Hematopoietic multipotent progenitor cell treated with erythropoietin and hydrocortisone succinate and interleukin-3 and kit ligand, for 6 days (in vitro differentiated cells): ENCODE data around the gene SLC24A3.

Experiments
- DNase-seq: peaks from one replicate; pipeline ENCODE4 v3.0.0-alpha.2; 2015

SLC24A3 gene

DNA sequence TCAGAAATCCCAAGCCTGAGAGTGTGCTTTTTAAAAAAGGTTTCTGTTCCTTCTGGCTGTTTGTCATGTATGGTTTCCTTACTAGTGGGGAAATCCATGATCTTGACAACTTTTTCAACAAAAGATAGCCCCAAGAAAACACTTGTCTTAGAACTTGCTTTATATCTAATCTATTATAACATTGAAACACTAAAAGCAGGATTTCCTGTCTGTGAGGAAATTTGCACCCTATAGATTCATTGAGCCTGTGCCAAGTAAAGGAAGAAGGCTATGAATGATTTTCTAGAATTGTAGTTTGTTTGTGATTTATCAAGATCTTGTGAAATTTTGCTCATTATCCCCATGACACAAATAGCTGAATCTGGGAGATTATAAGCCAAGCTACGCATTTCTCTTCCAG is 307.0 kb downstream of the SLC24A3 start:
- no peak for DNase-seq

DNA sequence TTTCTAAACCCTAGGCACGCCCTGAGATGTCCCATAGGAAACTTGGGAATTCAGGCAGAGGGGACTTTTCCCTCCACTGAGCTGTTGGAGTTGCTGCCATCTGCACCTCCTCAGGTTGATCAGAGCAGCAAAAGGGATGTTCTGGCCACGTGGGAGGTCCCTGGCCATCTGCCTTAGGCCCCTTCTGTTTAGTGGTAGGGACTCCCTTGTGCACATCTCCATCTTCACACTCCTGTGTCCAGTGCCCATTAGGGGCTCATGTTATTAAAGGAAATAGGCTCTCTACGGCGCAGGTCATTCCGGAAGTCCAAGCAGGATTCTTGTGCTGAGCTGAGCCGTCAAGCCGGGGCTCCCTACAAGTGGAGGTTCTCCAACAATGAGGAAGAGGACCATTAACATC is 307.8 kb downstream of the SLC24A3 start:
- DNase-seq = no peak

DNA sequence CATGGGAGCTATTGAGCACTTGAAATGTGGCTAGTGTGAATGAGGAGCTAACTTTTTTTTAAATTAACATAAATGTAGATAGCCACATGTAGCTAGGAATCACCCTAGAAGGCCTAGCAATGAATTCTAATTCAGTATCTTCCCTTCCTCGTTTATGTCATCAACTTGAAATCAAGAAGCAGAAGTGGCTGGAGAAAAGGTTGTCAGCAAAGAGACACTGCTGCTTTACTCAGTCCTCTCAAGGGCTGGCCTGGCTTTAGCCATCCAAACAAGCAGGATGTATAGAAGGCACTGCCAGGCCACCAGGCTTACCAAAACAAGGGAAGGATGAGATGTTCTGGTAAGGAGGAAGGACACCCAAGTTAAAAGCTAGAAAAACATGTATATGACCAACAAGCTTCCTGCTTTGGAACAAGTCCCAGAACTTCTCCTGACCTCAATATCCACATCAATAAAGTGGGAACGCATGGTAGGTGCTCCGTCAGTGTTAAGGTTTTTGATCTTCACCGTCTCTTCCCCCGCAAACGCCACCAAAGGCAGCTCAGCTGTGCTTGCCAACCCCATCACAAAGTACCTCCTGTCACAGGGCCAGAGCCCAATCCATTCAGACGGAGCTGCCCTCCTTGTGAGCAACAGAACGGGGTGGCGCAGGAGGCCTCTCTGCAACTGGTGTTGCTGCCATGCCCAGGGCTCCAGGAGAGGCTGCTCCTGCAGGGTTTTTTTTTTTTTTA is 309.8 kb downstream of the SLC24A3 start:
- DNase-seq = no peak

DNA sequence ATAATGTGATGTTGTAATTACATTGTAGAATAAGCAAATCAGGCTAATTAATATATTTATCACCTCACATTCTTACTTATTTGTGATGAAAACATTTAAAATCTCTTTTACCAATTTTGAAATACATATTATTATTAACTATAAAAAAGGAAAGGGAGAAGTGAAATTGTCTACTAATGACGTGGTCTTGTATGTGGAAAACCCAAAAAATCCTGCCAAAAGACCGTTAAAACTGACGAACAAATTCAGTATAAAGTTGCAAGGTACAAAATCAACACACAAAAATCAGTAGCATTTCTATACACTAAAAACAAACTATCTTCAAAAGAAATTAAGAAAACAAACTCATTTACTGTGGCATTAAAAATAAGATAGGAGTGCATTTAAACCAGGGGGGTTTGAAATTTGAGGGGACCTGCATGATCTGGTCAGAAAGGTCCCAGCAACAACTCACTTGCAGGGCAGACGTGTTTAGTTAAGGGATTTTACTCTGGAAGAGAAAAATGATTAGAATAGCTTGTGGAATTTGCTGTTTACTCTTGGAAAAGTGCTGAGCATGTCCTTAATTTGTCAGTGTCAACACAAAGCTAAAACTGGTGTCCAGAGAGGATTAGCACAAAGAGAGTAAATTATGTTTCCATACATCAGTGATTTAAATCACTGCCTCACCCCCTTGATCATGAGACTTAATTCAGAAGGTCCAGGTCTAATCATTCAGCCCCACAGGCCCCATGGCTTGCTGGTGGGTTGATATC is 310.6 kb downstream of the SLC24A3 start:
- no peak for DNase-seq

DNA sequence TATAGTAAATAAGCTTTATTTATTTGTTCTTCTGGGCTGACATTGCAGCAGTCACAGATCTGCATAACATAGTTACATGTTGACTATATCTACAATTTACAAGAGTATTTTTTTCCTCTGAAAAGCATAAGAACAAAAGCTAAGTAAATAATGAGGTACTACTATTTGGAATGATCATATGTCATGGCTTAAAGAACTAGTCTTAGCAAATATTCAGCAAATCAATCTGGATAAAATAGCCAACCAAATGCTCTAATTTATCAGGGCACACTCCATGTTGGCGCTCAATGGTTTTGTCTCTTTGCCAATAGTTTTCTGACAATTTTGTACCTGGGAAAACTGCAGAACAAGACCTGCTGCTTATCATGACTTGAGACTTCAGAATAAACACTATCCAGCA is 312.2 kb downstream of the SLC24A3 start:
- DNase-seq = no peak

DNA sequence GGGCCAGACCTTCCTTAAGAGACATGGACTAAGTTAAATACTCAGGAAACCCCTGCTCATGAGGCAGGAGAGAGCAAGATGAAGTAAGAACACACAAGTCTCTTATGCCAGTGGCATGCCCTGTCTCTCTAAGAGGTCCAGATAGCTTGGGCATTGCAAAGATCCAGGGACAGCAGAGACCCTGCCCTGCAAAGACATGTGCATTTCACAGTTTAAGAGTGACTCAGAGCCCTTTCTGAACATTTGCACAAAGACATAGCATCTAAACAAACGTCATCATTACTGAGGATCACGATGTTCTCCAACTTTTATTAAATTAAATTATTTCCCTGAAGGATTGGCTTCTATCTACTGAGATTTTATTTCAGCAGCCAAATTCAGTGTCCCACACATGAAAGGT is 315.1 kb downstream of the SLC24A3 start:
- no peak for DNase-seq

DNA sequence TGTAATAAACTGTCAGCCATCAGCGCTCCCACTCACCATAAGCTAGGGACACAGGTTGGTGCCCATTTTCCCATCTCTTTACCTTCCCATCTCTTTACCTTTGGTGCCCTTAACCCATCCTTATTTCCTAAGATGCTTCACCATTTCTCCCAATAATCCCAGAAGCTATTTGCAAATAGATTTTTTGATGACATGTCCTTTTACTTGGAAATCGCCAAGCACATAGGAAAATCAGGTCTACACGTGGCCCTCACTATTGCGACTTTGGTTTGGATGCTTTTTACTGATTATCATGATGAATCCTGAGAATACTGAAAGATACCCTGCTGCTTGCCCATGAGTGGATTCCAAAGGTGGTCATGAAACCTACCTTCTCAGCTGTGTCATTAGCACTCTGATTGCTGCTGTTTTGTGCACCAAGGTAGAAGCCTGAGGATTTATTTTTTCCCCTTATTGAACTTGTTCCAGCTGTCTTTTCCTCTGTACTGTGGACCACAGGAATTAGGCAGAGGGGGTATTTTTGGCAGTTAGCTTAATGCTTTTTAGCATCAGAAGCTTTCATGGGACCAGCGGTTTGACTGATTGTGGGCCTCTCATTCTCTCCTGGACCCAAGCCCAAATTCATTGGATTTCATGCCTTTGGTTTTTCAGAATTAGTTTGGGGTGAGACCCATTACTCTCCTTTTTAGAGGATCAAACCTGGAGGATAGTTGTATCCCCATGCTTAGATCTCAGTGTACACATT is 316.0 kb downstream of the SLC24A3 start:
- no peak for DNase-seq

DNA sequence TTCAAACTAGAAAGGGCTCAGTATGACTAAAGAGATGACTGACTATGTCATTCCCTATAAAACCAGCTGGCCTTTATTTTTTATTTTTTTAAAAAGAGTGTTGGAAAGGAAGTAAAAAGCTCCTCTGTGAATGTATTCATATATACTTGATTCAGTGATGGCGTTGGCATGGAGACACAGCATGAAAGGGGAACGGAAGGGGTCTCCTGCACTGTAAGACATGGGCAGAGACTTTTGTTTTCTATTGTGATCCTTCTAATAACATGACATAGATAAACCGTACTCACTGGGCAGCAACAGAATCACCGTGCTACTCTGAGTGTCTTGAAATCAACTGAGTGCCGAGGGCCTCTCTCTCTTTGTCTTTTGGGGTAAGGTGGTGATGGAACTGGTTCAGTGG is 317.6 kb downstream of the SLC24A3 start:
- DNase-seq = no peak

DNA sequence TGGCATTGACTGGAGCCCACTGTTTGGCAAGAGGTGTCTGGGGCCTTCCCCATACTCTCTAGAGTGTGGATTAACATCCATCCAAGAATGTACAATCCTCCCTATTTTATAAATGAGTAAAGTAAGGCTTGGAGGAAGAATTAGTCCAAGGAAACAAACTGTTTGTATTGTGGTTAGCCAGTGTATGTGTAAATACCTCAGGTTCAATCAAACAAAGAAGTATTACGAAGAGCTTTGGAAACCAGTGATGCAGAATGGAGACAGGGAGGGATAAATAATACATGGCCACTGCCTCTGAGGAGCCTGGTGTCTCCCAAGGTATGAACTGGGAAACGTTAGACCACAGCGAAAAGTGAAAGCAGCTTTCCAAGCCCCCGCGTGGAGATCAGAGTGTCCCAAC is 319.0 kb downstream of the SLC24A3 start:
- no peak for DNase-seq

DNA sequence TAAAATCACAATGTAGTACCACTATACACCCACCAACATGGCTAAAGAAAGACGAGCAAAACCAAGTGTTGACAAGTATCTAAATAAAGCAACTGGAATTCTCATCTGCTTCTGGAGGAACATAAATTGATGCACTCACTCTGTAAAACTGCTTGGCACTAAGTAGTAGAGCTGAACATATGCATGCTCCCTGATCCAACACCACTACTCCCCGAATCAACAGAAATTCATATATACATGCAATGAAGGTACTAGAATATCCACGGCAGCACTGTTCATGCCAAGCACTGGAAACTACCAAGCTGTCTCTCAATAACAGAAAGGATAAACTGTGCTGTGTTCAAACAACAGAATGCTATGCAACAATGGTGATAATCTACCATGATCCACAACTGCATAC is 326.1 kb downstream of the SLC24A3 start:
- no peak for DNase-seq

DNA sequence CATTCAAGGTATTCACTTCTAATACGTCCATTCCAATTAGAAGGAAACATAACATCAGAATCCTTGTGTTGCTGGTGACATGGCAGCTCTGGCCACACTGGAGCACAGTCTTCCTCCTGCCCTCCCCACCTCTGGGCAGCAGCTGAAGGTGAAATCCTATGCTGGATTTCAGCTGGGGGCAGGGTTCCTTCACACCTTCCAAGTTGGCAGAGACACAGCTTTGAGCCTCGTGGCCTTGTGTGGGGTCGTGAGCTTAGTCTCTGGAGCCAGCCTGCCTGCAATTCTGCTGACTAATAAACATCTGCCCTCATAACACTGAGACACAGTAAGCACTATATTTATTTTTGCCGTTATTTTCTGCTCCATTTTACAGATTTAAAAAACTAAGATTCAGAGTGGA is 326.7 kb downstream of the SLC24A3 start:
- no peak for DNase-seq

DNA sequence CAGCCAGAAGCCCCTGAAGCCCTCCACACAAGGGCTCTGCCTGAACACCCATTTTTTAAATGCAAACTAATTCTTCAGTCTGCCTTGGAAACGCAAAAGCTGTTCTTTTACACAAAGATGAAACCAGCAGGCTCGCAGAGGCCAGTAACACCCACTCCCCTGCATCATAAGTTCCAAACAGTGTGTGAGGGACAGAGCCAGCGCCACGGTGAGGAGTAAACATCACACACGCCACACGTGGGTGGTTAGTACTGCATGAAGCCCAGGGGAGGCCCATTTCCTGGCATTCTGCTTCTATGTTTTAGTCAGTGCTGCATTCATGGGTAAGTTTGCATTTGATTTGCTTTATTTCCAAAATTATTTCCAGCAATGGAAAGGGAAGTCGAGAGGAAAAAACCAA is 327.9 kb downstream of the SLC24A3 start:
- DNase-seq = no peak

DNA sequence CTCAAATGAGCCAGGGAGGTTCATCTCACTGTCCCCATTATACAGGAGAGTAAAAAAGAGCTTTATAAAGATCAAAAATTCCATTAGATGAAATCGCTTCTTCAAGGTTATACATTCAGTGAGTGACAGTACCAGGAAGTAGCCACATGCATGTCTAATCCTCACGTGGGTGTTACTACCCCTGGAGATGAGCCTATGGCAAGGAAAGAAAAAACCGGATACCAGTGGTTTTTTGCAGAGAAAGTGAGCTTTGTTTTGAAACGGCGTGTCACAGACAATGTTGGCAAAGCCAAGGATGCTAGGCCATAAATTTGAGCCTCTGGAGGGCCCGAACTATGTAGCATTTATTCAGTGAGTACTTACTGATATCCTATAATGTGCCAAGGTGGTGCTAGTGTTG is 330.7 kb downstream of the SLC24A3 start:
- no peak for DNase-seq

DNA sequence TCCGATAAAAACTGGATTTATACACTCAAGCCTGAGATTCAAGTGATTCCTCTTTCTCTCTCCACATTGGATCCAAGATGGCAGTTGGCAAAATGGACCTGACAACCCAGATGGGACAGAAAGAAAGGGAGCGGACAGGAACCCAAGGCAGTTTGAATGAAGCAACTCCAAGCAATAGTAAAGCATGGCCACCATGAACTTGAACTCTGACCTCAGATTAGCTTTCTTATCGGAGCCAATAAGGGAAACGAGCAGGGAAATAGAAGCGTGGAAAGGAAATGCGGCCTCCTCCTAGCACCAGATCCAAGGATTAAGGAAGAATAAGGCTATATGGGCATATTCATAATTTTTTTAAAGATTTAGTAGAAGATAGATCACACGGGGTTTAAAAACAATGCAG is 332.2 kb downstream of the SLC24A3 start:
- no peak for DNase-seq

DNA sequence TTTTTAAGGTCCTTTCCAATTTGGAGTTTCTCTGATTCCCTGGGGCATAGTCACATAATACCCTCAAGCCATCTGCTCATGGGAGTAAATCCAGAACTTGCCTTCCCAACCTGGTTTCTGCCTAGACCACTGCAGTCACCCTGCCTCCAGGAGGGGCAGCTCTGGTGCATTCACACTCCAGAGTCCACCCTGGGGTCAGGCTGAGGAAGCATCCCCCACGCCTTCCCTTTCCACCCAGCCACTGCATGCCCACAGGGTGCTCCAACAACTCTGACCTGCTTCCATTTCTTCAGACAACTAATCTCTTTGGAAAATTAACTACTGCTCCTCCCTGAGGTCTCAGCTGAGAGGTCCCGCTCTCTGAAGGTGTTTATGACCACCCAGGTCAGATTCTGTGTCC is 334.2 kb downstream of the SLC24A3 start:
- no peak for DNase-seq

DNA sequence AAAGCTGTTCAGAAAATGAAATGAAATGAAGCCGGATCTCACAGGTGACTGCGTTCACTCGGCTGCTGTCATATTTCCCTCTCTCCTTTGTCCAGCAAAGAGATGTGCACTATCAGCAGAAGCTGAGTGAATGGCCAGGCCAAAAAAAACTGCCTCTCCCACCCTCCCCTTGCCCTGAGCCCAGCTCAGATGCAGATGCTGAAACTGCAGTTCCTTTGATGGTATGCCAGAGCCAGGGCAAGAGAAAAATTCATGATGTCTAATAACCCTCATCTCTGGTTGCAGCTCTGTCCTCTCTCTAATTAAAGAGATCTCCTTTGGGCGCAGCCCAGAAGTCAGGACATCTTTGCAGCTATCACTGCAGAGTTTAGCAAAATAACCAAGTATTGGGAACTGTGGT is 335.1 kb downstream of the SLC24A3 start:
- DNase-seq = no peak

DNA sequence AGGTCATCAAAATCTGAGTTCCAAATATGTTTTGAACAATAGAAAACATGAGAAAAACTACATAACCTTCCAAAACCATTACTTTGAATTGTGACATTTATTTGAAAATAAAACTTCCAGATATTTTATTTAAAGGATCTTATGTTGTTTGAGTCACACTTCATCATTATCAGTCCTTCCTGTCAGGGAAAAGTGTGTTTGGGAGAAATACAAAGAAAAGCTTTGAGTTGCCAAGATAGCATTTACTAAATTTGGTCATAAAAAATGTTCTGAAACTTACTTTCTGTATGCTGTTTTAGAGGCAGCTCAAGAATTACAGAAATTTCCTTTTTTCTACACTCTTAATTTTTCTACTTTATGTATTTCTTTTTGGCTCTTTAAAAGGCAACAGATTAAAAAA is 337.5 kb downstream of the SLC24A3 start:
- DNase-seq = no peak

DNA sequence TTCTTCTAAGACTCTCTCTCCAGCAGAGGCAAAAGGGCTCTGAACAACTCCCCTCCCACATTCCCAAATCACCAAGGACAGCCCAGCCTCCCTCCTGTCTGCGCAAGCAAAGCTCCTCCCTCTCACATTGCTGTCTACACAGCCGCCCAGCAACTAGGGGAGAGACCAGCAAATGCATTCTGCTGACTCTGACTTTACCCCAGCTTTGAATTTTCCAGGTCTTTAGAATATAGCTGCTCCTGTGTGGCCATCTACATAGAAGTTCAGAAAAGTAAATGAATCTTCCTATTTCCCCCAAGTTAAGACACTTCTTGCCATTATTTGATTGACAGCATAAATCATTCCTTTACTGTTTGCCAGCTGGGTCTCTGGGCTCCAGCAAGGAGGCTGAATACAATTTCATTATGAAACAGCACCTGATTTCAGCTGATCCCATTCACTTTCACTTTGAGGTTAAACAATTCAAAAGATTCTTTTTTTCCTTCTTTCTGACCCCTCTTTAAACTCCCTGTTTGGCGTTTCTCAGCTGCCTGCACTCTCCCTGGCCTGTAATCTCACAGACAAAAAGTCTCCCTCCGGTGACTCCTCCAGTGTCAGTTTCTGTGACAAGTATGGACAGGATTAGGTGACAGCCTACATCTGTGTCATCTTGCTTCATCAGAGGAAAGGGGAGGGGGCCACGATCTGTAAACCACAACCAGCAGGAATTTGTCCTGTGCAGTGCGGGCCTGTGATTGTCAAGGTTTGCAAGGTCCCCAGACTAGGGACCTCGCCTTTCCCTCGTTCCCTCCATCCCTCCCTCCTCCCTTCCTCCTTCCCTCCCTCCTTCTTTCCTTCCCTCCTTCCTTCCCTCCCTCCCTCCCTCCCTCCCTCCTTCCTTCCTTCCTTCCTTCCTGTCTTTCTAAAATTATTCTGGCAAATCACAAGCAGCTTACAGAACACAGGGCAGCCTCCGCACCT is 340.1 kb downstream of the SLC24A3 start:
- DNase-seq = no peak

DNA sequence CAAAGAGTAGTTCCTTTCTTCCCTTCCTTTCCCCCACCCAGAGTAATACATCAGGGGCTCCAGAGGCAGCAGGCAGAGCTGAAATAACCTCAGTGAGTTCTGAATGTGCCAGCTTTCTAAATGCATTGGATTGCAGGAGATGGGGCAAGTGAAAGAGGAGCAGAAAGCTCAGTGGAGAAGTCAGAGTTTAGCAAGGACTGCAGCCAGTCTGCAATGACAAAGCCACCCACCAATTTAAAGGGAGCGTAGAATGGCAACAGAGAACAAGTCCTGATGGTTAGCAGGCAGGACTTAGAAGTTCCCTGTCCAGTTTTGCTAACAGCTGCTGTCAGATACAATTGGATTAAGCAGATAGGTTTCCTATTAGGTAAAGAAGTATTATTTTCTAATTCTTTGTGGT is 342.2 kb downstream of the SLC24A3 start:
- DNase-seq = no peak

DNA sequence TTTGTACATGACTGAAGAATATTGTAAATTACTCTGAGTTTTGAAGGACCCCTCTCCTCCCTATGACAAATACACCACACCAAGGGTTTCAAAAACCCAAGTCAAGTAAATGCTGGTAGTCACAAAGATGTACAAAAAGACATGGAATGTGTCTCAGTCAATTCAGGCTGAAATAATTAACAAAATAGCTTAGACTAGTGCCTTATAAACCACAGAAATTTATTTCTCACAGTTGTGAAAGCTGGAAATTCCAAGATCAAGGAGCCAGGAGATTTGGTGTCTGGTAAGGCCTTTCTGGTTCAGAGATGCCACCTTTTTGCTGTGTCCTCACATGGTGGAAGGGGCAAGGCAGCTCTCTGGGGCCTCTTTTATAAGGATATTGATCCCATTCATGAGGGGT is 343.3 kb downstream of the SLC24A3 start:
- DNase-seq = no peak

DNA sequence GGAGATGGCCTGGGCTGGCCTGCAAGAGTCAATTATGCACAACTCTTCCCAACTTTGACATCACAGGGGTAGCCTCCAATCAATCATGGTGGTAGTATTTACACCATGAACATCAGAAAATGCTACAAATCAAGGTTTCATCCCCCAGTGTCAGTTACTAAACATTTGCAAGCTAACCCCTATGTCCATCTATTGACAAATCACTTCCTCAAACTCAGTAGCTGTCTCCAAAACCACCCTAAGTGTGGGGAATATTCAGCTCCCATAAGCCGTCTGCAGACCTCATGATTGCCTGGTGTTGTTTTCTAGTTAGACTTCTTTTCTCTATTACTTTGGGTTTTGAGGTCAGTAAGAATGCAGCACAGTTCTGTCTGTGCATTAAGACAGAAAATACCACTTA is 344.8 kb downstream of the SLC24A3 start:
- no peak for DNase-seq

DNA sequence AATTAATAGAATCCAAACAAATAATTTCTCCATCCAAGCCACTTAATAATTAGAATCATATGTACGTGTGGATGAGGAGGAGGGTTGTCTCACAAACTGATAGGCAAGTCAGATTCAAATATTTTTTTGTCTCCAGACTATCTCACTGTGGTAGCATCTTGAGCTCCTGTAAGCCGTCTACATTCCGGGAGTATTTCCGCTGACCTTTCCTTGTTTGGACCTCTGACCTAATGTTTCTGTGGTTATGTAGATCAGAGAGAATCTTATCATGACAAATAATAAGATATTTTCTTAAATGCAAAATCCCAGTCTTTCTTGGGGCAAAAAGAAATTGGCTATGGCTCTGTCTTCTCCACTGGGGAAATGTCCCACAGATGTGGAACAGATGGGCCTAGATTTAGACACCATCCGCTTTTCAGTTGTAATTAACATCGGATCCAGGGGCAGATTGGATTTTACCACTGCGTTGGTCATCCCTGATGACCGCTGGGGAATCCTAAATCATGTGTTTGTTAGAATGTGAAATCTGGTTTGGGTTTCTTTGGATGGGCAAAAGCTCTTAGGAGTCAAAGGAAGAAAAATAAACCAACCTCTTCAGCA is 348.5 kb downstream of the SLC24A3 start:
- no peak for DNase-seq
